ENCODE measurements around the gene RGS2.

DNA sequence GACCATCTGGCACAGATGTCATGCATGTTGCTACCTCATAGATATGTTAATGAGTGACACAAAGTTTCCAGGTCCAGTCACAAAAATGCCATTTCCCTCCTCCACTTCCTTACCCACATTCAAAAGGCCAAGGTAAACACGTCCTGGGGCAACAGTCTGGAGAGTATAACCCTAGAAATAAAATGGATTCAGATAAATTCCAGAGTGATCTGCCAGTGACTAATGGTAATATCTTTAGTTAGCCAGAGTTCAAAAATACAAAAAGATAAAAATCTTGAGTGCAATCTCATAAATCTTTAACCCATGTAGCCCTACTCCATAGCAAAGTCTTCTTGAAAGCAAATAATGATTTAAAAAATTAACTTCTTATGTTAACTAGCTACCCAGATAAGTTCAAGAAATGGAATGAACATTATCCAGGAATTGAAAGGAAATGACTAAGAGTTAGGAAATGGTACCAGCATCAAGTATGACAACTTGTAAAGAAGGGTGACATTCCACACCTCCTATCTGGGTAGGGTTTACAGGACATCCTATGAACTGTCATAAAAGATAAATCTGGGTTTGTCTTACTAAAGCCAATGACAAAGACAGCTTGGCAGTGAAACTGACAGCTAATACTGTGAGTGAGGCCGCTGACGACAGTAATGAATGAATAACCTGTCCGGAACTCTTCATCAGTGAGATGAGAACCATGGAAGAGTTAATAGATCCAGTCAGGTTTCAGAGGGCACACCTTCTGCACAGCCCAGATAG is 18.1 kb downstream of the RGS2 start:
- TF ChIP-seq ZNF121 (tag by site-specific recombination; IDR thresholded peaks at IDR 0.05): no peak
- TF ChIP-seq, protein P1, sequence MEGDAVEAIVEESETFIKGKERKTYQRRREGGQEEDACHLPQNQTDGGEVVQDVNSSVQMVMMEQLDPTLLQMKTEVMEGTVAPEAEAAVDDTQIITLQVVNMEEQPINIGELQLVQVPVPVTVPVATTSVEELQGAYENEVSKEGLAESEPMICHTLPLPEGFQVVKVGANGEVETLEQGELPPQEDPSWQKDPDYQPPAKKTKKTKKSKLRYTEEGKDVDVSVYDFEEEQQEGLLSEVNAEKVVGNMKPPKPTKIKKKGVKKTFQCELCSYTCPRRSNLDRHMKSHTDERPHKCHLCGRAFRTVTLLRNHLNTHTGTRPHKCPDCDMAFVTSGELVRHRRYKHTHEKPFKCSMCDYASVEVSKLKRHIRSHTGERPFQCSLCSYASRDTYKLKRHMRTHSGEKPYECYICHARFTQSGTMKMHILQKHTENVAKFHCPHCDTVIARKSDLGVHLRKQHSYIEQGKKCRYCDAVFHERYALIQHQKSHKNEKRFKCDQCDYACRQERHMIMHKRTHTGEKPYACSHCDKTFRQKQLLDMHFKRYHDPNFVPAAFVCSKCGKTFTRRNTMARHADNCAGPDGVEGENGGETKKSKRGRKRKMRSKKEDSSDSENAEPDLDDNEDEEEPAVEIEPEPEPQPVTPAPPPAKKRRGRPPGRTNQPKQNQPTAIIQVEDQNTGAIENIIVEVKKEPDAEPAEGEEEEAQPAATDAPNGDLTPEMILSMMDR (tag by site-specific recombination; IDR thresholded peaks at IDR 0.05): no peak
- no peak for TF ChIP-seq ZNF274 (IDR thresholded peaks at IDR 0.05; ENCODE audit: low read length)
- TF ChIP-seq ZNF274 (tag by site-specific recombination; IDR thresholded peaks at IDR 0.05; ENCODE audit: borderline replicate concordance): no peak
- no peak for TF ChIP-seq ZEB2 (tag by site-specific recombination; IDR thresholded peaks at IDR 0.05)
- no peak for TF ChIP-seq BCL11B (tag by site-specific recombination; IDR thresholded peaks at IDR 0.05; ENCODE audit: low read depth)
- no peak for TF ChIP-seq ZNF394 (tag by site-specific recombination; IDR thresholded peaks at IDR 0.05; ENCODE audit: borderline replicate concordance)

Measured in HEK293 (cell line).